Measurements from ENCODE around the gene AMY2B.
A peak's percentile ranks its signal among the peaks of the same experiment; 100 is the strongest.
"Not testable (repeated sequence)": the region's sequence is repeated elsewhere in the genome, so short reads cannot be mapped to it uniquely, and the experiment has no call there.

AMY2B gene

DNA sequence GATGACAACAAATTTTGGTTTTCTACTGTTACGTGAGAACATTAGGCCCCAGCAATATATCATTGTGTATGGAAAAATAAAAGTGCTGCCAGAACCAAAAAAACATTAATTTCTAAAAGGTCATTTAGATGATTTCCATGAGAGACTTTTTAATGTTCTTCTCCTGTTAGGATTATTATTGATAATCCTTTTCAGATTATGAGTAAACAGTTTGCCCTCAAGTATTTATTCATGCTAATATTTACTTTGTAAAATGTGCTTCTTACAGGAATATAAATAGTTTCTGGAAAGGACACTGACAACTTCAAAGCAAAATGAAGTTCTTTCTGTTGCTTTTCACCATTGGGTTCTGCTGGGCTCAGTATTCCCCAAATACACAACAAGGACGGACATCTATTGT, at the start of gene AMY2B:
AMY2B (plus strand) TSS at position 301 of the 400 bp plus-strand sequence; CDS start at position 315, 14 bp downstream.
- H3K9me3 ChIP-seq (ENCODE audit: control insufficient read depth, insufficient read depth, low read length); H3K4me3 ChIP-seq (ENCODE audit: low read depth, low read length); H3K9ac ChIP-seq (ENCODE audit: low read depth, low read length); H3K36me3 ChIP-seq (ENCODE audit: control insufficient read depth, insufficient read depth, low read length); H3K4me1 ChIP-seq (ENCODE audit: control insufficient read depth, insufficient read depth, low read length); H3K27me3 ChIP-seq (ENCODE audit: control insufficient read depth, insufficient read depth, low read length): not testable (repeated sequence)

DNA sequence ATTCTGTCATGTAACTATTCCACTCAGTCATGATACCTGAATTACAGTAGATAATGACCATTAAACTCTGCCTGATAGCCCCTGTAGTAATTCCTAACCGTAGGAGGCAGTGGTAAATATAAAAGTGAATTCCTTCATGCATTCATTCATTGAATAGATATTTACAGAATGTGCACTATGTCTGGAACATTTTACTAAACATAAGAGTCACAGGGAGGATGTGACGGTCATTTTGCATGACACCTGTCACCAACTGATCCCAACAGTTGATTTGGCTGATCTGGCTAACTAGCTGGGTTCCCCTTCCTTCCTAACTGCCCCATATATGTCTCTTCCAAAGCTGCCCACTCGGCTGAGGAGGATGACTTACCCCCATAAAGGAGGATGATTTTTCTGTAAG, 48.0 kb upstream of the AMY2B start:
- H3K9ac ChIP-seq (ENCODE audit: low read depth, low read length): no peak overlapping the region
- H3K4me1 ChIP-seq (ENCODE audit: control insufficient read depth, insufficient read depth, low read length): no peaks in the 10 kb centered on the region
- no peaks in the 10 kb centered on the region for H3K9me3 ChIP-seq (ENCODE audit: control insufficient read depth, insufficient read depth, low read length)
- no peaks in the 10 kb centered on the region for H3K27me3 ChIP-seq (ENCODE audit: control insufficient read depth, insufficient read depth, low read length)
- H3K4me3 ChIP-seq (ENCODE audit: low read depth, low read length): no peak overlapping the region
- H3K36me3 ChIP-seq (ENCODE audit: control insufficient read depth, insufficient read depth, low read length): no peaks in the 10 kb centered on the region

DNA sequence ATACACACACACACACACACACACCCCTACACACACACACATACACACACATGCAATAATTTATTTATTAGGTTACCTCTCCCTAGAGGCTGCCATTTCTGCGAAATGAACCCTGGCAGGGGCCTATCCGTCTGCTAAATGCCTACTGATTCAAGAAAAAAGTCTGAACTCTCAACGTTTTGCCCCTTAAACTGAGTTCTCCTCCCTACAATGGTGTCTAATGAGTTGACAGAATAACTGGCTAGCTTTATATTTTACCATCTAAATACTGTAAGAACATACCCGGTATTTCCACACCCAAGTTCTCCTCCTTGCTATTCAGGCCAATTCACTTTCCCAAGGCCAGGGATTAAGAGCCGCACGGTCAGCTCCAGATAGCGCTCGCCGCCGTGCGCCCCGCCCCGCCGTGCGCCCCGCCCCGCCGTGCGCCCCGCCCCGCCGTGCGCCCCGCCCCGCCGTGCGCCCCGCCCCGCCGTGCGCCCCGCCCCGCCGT, 46.2 kb upstream of the AMY2B start:
- no peaks in the 10 kb centered on the region for H3K36me3 ChIP-seq (ENCODE audit: control insufficient read depth, insufficient read depth, low read length)
- H3K9me3 ChIP-seq (ENCODE audit: control insufficient read depth, insufficient read depth, low read length): no peaks in the 10 kb centered on the region
- H3K27me3 ChIP-seq (ENCODE audit: control insufficient read depth, insufficient read depth, low read length): no peaks in the 10 kb centered on the region
- peak overlapping the region; percentile 47 for H3K4me3 ChIP-seq (ENCODE audit: low read depth, low read length)
- H3K4me1 ChIP-seq (ENCODE audit: control insufficient read depth, insufficient read depth, low read length): no peaks in the 10 kb centered on the region
- H3K9ac ChIP-seq (ENCODE audit: low read depth, low read length): no peak overlapping the region

DNA sequence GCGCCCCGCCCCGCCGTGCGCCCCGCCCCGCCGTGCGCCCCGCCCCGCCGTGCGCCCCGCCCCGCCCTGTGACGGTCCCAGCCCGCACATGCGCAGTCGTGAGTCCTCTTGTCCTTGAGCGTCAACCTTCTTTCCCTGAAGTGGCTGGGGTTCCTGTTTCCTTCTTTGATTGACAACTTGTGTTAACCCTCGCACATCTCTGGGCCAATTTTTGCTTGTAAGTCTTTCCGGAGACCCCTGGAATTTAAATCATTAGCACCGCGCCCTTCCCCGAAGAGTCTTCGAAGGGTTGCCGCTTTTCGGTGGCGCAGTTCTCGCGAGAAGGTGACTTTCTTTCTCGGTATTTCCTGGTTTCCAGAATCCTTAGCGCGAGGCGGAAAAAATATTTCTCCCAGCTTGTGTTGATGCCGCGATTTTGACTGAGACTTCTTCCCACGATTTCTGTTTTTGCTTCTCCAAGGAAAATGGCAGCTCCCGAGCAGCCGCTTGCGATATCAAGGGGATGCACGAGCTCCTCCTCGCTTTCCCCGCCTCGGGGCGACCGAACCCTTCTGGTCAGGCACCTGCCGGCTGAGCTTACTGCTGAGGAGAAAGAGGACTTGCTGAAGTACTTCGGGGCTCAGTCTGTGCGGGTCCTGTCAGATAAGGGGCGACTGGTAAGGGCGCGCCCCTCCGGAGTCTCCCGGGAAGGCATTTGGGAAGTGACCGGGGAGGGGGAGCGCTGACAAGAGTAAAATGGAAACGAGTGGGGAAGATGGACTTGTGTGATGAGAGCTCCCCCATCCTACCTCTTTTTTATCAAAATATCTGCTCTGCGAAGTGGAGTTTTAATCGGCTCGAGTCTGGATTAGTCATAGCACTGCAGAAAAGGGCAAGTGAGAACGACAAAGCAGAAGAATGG, 45.5 kb upstream of the AMY2B start, which contains the start of gene RNPC3:
RNPC3 (plus strand) TSS at position 93 of the 901 bp plus-strand sequence; CDS start at position 465, 372 bp downstream.
- Histone ChIP-seq H3K27me3 (ENCODE audit: control insufficient read depth, insufficient read depth, low read length) (no peaks in the 10 kb centered on the region), H3K4me3 (ENCODE audit: low read depth, low read length) (peak within 1 kb of the TSS; percentile 87), H3K9ac (ENCODE audit: low read depth, low read length) (peak within 1 kb of the TSS; percentile 87), H3K9me3 (ENCODE audit: control insufficient read depth, insufficient read depth, low read length) (no peaks in the 10 kb centered on the region), H3K36me3 (ENCODE audit: control insufficient read depth, insufficient read depth, low read length) (no peaks in the 10 kb centered on the region), H3K4me1 (ENCODE audit: control insufficient read depth, insufficient read depth, low read length) (no peaks in the 10 kb centered on the region)

DNA sequence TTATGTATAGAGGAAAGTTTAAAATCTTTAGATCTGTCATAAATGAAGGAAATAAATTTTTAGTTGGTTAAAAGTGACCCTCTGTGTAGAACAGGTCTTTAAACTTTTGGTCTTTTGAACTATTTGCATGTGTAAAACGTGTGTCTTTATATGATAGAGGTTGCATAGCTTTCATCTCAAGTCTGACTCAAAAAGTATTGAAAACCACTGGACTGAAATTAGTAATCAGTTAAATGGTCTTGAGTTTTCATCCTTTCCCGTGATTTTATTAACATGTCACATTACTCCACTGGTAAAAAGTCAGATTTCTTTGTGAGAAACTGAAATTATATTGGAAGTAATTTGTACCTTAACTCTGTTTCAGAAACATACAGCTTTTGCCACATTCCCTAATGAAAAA, 44.1 kb upstream of the AMY2B start:
- Histone ChIP-seq H3K27me3 (ENCODE audit: control insufficient read depth, insufficient read depth, low read length) (no peaks in the 10 kb centered on the region), H3K9ac (ENCODE audit: low read depth, low read length) (no peak overlapping the region), H3K4me1 (ENCODE audit: control insufficient read depth, insufficient read depth, low read length) (no peaks in the 10 kb centered on the region), H3K4me3 (ENCODE audit: low read depth, low read length) (no peak overlapping the region), H3K9me3 (ENCODE audit: control insufficient read depth, insufficient read depth, low read length) (no peaks in the 10 kb centered on the region), H3K36me3 (ENCODE audit: control insufficient read depth, insufficient read depth, low read length) (no peaks in the 10 kb centered on the region)

- Histone ChIP-seq H3K36me3 (ENCODE audit: control insufficient read depth, insufficient read depth, low read length) (no peaks in the 10 kb centered on the region), H3K4me3 (ENCODE audit: low read depth, low read length) (no peak overlapping the region), H3K9ac (ENCODE audit: low read depth, low read length) (no peak overlapping the region), H3K4me1 (ENCODE audit: control insufficient read depth, insufficient read depth, low read length) (no peaks in the 10 kb centered on the region), H3K27me3 (ENCODE audit: control insufficient read depth, insufficient read depth, low read length) (no peaks in the 10 kb centered on the region), H3K9me3 (ENCODE audit: control insufficient read depth, insufficient read depth, low read length) (no peaks in the 10 kb centered on the region)
Measured at GRCh38 chr1:103529746-103530145, 41.6 kb upstream of the AMY2B start.

GRCh38 chr1:103538226-103538625, 33.2 kb upstream of the AMY2B start:
- Histone ChIP-seq H3K36me3 (ENCODE audit: control insufficient read depth, insufficient read depth, low read length) (peaks cover 3% of the 10 kb centered on the region), H3K4me1 (ENCODE audit: control insufficient read depth, insufficient read depth, low read length) (no peaks in the 10 kb centered on the region), H3K27me3 (ENCODE audit: control insufficient read depth, insufficient read depth, low read length) (no peaks in the 10 kb centered on the region), H3K9ac (ENCODE audit: low read depth, low read length) (no peak overlapping the region), H3K9me3 (ENCODE audit: control insufficient read depth, insufficient read depth, low read length) (no peaks in the 10 kb centered on the region), H3K4me3 (ENCODE audit: low read depth, low read length) (no peak overlapping the region)

- Histone ChIP-seq H3K36me3 (ENCODE audit: control insufficient read depth, insufficient read depth, low read length) (peaks cover 3% of the 10 kb centered on the region), H3K9me3 (ENCODE audit: control insufficient read depth, insufficient read depth, low read length) (no peaks in the 10 kb centered on the region), H3K4me3 (ENCODE audit: low read depth, low read length) (no peak overlapping the region), H3K27me3 (ENCODE audit: control insufficient read depth, insufficient read depth, low read length) (no peaks in the 10 kb centered on the region), H3K4me1 (ENCODE audit: control insufficient read depth, insufficient read depth, low read length) (no peaks in the 10 kb centered on the region), H3K9ac (ENCODE audit: low read depth, low read length) (no peak overlapping the region)
Measured at GRCh38 chr1:103541431-103541830, 30.0 kb upstream of the AMY2B start.

- Histone ChIP-seq H3K4me1 (ENCODE audit: control insufficient read depth, insufficient read depth, low read length) (no peaks in the 10 kb centered on the region), H3K4me3 (ENCODE audit: low read depth, low read length) (no peak overlapping the region), H3K36me3 (ENCODE audit: control insufficient read depth, insufficient read depth, low read length) (peaks cover 11% of the 10 kb centered on the region), H3K9me3 (ENCODE audit: control insufficient read depth, insufficient read depth, low read length) (no peaks in the 10 kb centered on the region), H3K9ac (ENCODE audit: low read depth, low read length) (no peak overlapping the region), H3K27me3 (ENCODE audit: control insufficient read depth, insufficient read depth, low read length) (no peaks in the 10 kb centered on the region)
Measured at GRCh38 chr1:103546496-103546895, 24.9 kb upstream of the AMY2B start.

- peaks cover 14% of the 10 kb centered on the region for H3K36me3 ChIP-seq (ENCODE audit: control insufficient read depth, insufficient read depth, low read length)
- no peaks in the 10 kb centered on the region for H3K9me3 ChIP-seq (ENCODE audit: control insufficient read depth, insufficient read depth, low read length)
- no peak overlapping the region for H3K9ac ChIP-seq (ENCODE audit: low read depth, low read length)
- no peaks in the 10 kb centered on the region for H3K27me3 ChIP-seq (ENCODE audit: control insufficient read depth, insufficient read depth, low read length)
- H3K4me3 ChIP-seq (ENCODE audit: low read depth, low read length): no peak overlapping the region
- no peaks in the 10 kb centered on the region for H3K4me1 ChIP-seq (ENCODE audit: control insufficient read depth, insufficient read depth, low read length)
Measured at GRCh38 chr1:103547840-103548239, 23.5 kb upstream of the AMY2B start.

DNA sequence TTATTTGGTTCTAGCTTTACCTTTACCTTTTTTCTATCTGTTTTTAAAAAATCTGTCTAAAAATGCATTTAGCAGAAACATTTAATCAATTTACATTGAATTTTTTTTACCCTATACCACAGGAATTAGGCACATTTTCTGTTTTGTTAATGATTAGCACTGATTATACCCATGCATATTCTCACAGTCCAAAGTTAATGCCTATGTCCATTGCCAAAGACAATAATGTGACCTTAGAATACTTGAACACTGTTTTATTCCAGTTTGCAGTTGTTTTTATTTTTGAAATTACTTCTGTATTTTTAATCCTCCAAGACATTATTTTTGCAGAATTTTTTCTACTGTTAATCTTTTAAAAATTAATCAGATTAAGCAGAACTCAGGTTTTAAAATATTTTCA, 11.0 kb upstream of the AMY2B start:
- no peaks in the 10 kb centered on the region for H3K4me1 ChIP-seq (ENCODE audit: control insufficient read depth, insufficient read depth, low read length)
- H3K27me3 ChIP-seq (ENCODE audit: control insufficient read depth, insufficient read depth, low read length): no peaks in the 10 kb centered on the region
- no peaks in the 10 kb centered on the region for H3K9me3 ChIP-seq (ENCODE audit: control insufficient read depth, insufficient read depth, low read length)
- no peak overlapping the region for H3K9ac ChIP-seq (ENCODE audit: low read depth, low read length)
- no peaks in the 10 kb centered on the region for H3K36me3 ChIP-seq (ENCODE audit: control insufficient read depth, insufficient read depth, low read length)
- H3K4me3 ChIP-seq (ENCODE audit: low read depth, low read length): no peak overlapping the region

- not testable (repeated sequence) for H3K4me1 ChIP-seq (ENCODE audit: control insufficient read depth, insufficient read depth, low read length); H3K27me3 ChIP-seq (ENCODE audit: control insufficient read depth, insufficient read depth, low read length); H3K9me3 ChIP-seq (ENCODE audit: control insufficient read depth, insufficient read depth, low read length); H3K36me3 ChIP-seq (ENCODE audit: control insufficient read depth, insufficient read depth, low read length); H3K4me3 ChIP-seq (ENCODE audit: low read depth, low read length); H3K9ac ChIP-seq (ENCODE audit: low read depth, low read length)
Measured at GRCh38 chr1:103561124-103561523, 10.3 kb upstream of the AMY2B start.

All from iPS-15b (cell line).